Stimulated activated CD8-positive, alpha-beta memory T cell treated with anti-CD3 and anti-CD28 coated beads, Interleukin-12 subunit alpha, Interleukin-12 subunit beta, amount 100 ng/mL, for 24 hours (primary cell): ENCODE measurements around the gene DIPK1A.

Source experiments
- DNase-seq: peaks from one replicate; pipeline ENCODE4 v3.0.0-alpha.2; 2020; ENCODE audit errors: extremely low read depth

DIPK1A gene

DNA sequence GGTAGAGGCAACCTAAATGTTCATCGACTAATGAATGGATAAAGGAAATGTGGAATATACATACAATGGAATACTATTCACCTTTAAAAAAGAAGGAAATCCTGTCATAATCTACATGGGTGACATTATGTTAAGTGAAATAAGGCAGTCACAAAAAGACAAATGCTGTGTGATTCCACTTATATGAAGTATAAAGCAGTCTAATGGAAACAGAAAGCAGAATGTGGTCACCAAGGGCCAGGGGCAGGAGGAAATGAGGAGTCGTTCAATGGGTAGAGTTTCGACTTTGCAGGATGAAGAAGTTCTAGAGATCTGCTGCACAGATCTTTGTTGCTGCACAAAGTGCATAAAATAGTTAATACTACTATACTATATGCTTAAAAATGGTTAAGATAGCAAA is 7.8 kb downstream of the DIPK1A start:
- DNase-seq = no peak

DNA sequence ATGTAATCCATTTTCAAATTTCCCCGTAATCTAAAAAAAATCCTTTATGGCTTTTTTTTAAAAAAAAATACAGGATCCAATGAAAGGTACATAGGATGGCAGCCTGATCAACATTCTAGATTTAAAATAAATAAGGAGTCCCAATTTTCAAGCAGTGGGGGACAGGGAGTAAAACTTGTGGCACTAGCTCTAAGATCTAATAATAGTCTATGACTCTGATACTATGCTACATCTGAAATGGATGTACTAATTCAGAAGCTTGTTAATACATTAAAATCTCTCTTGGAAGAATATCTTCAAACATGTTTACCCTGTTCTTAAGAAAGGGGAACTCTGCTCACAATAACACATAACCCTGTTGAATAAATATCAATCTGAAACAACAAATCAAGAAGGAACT is 8.5 kb downstream of the DIPK1A start:
- DNase-seq = no peak

GRCh38 chr1:92951141-92951582 is 10.1 kb downstream of the DIPK1A start:
- no peak for DNase-seq

GRCh38 chr1:92949937-92950817 is 11.1 kb downstream of the DIPK1A start:
- DNase-seq = no peak

DNA sequence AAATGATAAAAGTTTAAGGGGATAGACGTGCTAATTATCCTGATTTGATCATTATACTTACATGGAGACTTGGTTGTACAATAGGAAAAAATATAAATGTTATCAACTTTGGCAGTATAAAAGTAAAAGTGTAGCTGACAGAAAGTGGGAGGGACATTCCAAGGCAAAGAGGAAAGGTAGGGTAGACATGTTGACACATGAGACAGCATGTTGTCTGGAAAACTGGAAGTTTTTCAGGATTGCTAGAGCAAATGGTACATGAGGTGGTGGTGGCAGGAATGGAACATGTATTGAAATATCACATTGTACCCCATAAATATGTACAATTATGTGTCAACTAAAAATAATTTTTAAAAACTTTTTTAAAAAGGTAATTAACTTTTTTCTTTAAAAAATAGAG is 13.2 kb downstream of the DIPK1A start:
- no peak for DNase-seq

DNA sequence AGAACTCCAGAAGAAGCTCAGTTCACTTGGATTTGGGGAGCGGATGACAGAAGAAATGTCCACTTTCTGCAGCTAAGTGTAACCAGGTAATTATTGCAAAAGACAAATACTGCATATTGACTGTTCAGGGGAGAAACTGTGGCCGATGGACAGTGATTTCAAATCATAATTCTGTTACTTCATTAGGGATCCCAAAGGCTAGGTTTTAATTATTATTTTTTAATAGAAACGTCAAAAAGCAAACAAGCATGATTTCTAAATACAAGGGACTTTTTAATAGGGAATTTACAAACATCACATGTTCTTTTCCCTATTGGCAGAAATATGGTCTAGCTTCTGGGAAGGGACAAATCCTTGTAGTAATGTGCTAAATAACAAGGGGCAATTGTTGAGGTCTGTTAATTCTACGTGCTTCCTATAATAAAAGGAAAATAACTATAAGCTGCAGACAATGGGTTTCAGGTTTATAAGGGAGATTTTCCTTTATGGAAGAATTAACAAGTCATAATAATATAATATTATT is 15.5 kb downstream of the DIPK1A start:
- no peak for DNase-seq

- no peak for DNase-seq
These were observed 16.1 kb downstream of the DIPK1A start for GRCh38 chr1:92944901-92945747.

- DNase-seq = no peak
These were observed 17.8 kb downstream of the DIPK1A start for GRCh38 chr1:92943502-92943847.

DNA sequence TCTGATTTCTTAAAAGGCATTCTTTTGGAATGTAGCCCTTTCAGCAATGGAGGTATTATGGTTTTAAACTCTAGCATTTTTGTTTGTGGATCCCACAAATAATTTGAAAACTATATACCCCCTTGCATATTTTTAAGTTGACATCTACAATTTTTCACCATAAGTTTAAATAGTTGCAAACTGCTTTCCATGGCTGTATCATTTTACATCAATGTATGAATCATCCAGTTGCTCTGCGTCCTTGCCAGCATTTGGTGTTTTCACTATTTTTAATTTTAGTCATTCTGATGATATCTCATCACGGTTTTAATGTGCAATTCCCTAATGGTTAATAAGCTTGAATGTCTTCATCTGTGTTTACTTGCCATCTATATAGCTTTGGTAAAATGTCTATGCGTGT is 20.7 kb downstream of the DIPK1A start:
- no peak for DNase-seq

GRCh38 chr1:92937731-92938130 is 23.5 kb downstream of the DIPK1A start:
- no peak for DNase-seq

DNA sequence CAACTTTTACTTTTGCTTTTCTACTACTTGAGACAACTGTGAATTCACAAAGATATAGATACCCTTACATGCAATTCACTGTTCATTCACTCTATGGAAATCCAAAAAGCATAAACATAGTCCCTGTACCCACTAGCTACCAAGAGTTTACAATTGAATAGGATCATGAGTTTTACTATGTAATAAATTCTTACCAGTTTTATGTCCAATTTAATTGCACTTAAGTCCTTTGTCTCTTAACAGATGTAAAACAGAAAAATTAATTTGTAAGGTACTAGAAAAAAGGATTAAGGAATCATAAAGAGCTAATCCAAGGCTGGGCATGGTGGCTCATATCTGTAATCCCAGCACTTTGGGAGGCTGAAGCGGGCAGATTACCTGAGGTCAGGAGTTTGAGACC is 24.4 kb downstream of the DIPK1A start:
- no peak for DNase-seq

DNA sequence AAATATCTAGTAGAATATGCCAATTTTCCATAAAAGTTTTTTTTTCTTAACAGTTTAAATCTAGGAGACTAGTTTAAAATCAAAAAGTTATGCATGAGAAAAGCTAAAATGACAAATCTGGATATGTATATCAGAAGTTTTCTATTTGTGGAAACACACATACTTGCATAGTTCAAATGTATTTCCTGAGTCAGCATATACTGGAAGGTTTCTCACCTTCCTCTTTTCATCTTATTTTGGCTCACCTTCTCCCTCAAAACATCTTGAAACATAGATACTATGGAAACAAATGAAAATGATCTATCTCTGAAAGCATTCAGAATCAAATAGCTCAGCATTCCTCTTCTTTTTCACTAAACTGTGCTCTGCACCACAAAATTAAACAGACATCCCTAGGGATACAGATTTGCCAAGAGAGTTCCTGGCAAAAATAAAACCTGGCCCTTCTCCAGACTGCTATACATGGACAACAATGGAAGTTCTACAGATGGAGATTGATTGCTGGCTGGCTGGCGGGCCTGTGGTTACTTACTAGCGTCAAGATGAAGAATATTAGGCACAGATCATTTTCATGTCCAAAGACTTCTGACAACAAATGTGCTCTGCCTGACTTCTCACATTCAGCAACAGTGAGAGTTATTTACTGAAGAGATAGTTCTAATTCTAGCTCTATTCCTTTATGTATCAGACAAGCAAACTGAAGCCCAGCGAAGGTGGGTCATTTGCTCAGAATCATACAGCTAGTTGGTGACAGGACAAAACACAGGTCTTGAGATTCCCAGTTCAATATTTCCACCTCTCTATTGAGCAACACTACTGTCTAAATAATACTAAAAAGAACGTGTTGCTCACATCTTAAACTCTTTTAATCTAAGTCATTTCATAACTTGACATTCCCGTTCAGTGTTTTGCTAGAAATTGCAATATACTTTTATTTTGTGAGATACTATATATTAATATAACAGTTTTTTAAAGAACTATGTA is 26.6 kb downstream of the DIPK1A start:
- DNase-seq = no peak

- DNase-seq = no peak
These were observed 27.8 kb downstream of the DIPK1A start for GRCh38 chr1:92933459-92933858.

GRCh38 chr1:92931691-92932090 is 29.6 kb downstream of the DIPK1A start:
- no peak for DNase-seq

DNA sequence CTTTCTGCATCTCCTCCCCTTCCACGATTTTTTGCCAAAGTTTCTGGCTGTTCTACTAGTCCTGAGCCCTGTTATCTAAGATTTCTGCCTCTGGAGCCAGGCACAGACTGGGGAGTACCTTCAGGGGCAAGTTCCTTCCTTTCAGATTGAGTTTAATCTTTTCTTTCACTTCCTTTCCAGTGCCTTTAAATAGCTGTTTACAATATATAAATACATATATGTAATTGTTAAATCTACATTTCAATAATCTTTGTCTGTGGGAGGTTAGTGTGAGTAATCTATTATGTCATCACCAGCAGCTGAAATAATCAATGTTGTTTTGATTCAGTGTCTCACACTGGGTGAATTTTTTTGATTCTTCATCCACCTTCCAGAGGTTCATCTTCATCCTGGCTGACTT is 31.8 kb downstream of the DIPK1A start:
- DNase-seq = no peak

GRCh38 chr1:92927870-92928269 is 33.4 kb downstream of the DIPK1A start:
- DNase-seq = no peak

GRCh38 chr1:92926873-92927272 is 34.4 kb downstream of the DIPK1A start:
- DNase-seq = no peak

GRCh38 chr1:92924501-92924900 is 36.8 kb downstream of the DIPK1A start:
- no peak for DNase-seq

DNA sequence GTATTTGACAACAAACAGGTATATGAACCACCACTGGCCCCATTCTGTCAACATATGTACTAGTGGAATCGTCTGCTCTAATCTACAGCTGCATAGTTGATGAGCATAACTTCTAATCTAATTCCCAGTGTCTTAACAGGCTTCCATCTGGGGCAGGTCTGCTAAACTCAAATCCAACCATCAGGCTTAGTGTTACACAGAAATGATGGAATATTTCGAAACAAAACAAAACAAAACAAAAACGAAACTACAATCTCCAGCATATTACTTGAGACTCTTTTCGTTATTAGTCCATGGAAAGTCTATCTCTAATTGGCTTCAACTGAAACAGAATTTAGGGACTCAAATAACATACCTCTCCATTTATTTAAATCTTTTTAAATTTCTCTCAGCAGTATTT is 37.6 kb downstream of the DIPK1A start:
- no peak for DNase-seq

- DNase-seq = no peak
These were observed 38.8 kb downstream of the DIPK1A start for GRCh38 chr1:92922356-92923035.
